NCI-H345 treated with DMSO at 0.1 percent for 48 hours (cell line): ENCODE measurements around the gene AFDN.
A peak's percentile ranks its signal among the peaks of the same experiment; 100 is the strongest.

ENCODE experiments used
- DNase-seq: peaks from one replicate; lab custom pipeline; 2025; ENCODE audit not compliant: unreplicated experiment; lab: John Stamatoyannopoulos, UW

AFDN gene, protein sequence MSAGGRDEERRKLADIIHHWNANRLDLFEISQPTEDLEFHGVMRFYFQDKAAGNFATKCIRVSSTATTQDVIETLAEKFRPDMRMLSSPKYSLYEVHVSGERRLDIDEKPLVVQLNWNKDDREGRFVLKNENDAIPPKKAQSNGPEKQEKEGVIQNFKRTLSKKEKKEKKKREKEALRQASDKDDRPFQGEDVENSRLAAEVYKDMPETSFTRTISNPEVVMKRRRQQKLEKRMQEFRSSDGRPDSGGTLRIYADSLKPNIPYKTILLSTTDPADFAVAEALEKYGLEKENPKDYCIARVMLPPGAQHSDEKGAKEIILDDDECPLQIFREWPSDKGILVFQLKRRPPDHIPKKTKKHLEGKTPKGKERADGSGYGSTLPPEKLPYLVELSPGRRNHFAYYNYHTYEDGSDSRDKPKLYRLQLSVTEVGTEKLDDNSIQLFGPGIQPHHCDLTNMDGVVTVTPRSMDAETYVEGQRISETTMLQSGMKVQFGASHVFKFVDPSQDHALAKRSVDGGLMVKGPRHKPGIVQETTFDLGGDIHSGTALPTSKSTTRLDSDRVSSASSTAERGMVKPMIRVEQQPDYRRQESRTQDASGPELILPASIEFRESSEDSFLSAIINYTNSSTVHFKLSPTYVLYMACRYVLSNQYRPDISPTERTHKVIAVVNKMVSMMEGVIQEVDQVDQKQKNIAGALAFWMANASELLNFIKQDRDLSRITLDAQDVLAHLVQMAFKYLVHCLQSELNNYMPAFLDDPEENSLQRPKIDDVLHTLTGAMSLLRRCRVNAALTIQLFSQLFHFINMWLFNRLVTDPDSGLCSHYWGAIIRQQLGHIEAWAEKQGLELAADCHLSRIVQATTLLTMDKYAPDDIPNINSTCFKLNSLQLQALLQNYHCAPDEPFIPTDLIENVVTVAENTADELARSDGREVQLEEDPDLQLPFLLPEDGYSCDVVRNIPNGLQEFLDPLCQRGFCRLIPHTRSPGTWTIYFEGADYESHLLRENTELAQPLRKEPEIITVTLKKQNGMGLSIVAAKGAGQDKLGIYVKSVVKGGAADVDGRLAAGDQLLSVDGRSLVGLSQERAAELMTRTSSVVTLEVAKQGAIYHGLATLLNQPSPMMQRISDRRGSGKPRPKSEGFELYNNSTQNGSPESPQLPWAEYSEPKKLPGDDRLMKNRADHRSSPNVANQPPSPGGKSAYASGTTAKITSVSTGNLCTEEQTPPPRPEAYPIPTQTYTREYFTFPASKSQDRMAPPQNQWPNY (N-terminal part only)

DNA sequence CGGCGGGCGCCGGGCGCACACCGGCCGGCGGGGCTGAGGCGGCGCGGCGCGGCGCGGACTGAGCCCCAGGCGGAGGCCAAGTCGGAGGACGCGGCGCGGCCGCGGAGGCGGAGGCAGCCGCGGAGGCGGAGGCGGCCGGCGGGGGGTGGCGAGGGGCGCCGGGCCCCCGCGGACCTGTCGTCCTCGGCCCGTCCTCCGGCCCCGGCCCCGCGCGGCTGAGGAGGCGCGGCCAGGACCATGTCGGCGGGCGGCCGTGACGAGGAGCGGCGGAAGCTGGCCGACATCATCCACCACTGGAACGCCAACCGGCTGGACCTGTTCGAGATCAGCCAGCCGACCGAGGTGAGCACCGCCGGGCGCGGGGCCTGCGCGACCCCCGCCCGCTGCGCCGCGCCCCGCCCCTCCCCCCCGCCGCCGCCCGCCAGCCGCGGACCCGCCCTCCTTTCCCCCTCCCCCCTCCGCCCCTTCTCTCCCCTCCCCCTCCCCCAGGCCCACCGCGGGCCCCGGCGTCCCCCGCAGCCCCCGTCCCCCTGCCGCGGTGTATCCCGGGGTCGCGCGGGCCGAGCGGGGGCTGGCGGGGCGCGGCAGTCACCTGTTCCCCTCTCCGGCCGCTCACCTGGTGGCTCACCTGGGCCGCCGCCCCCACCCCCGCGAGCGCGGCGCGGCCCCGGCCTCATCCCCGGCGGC is at the start of gene AFDN:
AFDN (plus strand) TSS at position 16 of the 687 bp plus-strand sequence; CDS start at position 238, 222 bp downstream.
- DNase-seq, result no peak

DNA sequence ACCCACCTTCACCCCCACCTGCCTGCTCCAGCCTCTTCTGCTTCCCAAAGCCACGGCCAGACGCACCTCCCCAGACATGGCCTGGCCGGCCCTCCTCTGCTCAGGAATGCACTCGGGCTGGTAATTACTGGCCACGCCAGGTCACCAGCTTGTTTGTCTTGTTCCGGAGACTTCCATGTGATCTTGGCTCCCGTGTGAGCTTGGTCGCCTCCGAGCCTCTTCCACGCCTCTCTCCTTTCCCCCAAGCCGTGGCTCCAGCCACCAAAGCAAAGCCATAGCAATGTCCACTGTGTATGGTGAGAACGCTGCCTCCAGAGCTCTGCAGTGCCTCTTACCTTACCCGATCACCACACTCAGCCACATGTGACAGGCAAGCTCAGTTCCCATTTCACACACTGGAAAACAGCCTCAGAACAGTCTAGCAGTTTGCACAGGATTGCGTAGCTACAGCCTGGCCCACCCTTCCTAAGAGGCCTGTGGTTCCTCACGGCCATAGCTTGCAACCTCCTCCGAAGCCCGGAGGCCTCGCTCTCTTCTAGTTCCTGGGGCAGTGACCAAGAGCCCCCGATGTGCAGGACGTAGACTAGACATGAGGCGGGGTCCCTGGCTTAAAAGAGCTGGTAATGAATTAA is 48.1 kb upstream of the AFDN start:
- no peak for DNase-seq

DNA sequence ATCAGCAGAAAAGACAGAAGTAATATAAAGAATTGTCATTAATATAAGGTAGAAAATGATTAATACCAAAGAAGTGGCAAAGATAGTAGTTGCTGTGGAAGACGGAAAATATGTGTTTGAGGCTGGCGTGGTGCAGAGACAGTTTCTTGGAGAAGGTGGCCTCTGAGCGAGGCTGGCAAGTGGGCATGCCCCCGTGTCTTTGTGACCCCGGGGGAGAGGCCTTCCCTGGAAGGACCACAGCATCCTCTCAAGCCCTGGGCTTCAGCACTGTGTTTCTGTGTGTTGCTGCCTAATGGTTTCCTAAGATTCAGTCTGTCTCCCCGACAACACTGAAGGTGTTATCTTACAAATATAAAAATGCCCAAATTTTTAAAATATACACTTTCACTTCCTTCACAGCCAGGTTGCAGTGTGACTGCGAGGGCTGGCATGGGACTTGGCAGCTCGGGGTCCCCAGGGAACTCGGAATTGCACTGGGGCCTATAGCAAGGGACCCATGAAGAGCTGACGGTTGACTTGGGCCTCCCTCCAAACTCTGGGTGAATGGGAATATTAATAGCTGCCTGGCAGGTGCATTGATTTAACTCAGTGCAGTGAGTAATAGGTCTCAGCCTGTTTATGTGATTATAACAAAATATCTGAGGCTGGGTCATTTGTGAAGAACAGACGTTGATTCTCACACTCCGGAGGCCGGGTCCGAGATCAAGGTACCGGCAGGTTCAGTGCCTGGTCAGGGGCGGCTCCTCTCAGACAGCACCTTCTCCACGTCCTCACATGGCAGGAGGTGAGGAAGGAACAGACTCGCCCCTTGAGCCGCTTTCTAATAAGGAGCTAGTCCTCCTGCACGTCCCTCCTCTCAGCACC is 47.4 kb upstream of the AFDN start:
- no peak for DNase-seq

DNA sequence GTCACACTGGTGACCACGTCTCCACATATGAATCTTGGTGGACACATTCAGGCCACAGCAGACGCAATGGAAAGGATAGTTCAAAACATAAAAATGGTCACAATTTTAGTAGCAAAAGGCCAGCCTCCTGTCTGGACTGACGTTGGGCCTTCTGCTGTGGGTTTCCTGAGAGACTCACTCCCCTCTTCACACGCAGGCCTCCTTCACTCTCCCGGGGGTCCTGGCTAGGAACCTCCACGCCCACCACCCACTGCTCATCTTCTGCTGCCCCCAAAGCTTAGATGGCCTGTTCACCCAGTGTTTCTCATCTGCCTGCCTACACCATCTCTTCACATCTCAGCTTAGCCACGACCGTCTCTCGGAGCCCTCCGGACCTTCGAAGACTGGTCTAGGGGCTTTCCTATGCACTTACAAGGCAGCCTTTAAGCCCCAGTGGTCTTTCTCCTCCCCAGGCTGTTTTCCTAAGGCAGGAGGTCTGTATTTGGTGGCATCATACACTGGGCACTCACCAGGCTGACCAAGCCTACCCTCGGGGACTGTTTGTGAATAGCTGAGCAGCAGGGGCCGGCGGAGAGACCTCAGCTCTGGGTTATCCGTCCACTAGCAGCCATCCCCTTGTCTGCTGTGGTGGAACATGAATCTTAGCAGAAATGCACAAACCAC is 46.6 kb upstream of the AFDN start:
- no peak for DNase-seq

DNA sequence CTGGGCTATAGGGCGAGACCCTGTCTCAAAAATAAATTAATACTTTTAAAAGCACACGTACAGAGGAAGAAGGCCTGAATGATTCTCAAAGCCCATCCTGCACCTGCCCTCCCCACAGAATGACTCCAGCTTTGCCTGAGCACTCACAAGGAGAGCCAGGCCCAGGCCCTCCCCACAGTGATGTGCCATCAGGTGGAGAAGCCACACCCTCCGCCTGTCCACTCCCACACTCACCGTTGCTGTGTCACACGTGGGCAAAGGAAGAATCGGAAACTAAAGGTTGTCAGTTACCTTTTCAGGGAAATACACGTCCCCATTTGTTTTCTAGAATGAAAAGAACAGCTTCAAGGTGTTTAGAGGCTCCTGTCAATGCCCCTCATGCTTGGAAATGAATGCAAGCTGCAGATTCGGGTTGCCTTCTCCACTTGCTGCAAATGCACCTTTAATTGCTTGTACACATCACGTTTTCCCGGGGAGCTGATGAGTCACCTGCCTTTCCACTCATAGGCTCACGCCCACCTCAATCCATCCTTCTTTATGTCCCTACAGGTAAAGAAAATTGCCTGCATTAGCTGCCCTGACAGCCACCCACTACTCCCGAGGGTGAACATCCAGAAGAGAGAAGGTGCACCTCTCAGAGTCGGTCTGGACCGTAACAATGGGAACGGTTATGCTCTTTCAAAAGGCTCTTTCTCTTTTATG is 45.5 kb upstream of the AFDN start:
- DNase-seq, result peak; percentile 58

DNA sequence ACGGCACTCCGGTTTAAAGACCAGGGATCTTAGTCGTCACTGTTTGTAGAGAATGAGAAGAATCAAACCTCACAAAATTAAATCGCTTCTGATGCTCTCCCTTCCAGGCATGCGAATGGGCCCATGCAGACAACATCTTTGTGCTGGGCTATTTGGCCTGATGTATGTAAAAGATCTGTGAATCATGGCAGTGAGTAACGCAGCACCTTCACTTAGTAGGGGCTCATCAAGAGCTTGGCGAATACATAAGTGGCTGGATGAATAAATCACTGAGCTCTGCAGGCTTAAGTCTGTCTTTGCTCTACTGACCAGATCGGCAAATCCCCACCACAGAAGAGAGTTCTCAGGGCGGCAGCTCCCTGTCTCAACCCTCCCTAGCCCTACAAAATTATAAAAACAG is 44.8 kb upstream of the AFDN start:
- DNase-seq, result no peak

DNA sequence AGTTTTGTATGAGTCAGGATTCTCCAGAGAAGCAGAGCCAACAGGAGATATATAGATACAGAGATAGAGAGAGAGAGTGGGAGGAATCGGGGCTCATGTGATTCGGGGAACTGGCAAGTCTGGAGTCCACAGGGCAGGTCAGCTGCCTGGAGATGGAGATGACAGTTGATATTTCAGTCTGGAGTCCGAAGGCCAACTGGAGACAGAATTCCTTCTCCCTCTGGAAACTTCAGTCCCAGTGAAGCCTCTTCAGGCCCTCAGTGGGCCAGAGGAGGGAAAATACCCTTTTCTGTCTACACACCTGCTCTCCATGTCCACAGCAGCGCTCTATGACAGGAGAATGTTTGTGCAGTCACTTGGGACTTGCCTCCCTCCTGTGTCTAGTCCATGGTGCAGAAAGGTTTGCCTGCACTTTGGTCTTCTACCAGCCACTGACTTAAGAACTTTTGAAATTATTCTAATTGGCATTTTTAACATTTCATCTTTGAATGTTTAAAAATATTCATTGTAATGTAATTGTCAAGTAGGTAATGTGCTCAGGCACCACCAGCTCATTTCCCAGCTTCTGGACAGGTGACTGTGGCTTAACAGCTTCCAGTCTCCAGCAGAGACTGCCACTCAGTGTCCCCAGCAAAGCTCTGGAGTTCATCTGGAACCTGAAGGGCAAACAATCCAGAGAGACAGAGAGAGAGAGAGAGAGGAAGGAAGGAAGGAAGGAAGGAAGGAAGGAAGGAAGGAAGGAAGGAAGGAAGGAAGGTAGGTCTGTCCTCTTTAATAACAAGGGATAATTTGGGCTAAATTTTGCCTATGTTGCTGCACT is 43.8 kb upstream of the AFDN start:
- no peak for DNase-seq

DNA sequence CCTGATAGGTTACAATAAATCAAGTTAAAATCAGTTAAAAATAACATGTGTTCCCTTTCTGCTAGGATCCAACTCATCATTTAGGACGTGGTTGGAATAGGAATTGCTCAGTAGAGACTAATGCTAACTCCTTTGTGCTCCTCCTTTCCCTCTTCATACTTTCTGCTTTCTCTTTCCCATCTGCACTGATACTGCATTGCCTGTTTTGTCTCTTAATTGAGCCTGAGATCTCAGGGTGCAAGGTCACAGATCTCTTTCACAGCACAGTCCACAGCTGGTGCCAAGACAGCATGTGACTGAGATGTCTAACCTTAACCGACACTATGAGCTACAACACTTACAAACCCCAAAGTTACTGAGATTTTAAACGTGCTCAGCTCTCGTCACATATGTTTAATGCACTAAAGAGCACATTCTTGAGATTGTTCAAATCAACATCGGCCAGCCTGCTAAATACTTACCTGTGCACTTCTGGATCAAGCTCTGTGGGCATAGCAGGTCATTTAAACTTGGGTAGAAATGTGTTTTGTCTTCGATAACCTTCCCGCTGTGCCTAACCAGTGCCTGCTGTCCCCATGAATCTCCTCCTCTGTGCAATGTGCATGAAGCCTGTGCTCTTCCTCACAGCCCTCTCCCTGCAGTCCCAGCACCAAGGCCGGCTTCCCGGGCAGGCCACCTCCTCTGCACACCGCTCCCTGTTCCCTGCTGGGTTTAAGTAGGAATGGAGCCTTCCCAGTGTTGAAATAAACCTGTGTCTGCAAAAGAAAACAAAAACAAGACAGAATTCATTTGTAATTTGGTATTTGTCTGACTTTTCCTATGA is 39.6 kb upstream of the AFDN start:
- DNase-seq, result no peak

DNA sequence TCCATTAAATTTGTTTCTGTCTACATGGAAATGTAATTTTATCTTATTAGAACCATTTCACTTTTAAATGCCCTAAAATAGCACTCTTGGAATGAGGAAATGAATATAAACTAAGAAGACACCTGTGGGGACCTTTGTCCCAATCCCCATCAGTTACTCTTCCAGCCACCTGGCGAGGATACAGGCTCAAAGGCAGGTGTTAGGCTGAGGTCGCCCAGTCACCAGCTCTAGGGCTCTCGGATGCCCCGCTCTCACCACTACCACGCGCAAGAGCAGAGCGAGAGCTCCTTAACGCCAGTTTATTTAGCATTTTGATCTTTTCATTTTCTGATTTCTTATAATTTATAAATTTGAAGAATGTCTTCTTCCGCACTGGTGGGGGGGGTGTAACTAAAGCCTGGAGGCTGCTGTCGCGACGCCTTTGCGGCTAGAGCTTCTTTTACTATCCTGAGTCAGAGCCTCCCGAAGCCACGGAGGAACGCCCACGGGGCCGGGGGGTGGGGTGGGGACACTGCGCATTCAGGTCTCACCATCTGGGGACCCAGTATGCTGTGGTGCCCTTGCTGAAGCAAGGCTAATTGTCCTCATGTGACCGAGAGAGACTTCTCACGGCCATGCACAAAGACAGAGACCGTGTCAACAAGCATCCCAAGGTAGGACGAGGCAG is 38.7 kb upstream of the AFDN start:
- DNase-seq, result no peak

DNA sequence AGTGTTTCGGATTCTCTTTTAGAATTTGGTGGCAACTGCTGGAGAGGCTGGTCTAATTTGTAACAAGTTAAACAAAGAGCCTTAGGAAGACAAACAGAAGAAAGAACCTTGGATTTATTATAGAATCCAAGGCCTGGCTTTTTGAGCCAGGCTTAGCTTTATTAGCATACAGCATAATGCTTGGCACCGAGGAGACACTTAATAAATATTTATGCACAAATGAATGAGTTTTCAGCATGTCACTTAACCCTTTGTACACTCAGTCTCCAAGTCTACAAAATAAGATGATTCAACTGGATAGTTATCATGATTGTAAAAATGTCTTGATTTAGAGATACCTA is 38.2 kb upstream of the AFDN start:
- DNase-seq, result no peak

DNA sequence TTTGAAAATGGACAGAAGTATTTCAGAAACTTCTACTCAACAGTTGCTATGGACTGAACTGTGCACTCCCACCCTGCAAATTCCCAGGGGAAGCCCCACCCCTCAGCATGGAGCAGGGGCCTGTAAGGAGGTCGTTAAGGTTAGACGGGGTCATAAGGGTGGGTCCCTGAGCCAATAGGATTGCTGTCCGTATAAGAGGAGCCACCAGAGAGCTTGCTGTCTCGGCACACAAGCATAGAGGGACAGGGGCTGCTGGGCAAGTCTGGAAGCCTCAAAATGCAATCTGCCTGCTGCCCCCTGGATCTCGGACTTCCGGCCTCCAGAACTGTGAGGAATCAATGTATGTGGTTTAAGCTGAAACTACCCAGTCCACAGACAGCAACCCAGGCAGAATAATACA is 37.4 kb upstream of the AFDN start:
- no peak for DNase-seq

DNA sequence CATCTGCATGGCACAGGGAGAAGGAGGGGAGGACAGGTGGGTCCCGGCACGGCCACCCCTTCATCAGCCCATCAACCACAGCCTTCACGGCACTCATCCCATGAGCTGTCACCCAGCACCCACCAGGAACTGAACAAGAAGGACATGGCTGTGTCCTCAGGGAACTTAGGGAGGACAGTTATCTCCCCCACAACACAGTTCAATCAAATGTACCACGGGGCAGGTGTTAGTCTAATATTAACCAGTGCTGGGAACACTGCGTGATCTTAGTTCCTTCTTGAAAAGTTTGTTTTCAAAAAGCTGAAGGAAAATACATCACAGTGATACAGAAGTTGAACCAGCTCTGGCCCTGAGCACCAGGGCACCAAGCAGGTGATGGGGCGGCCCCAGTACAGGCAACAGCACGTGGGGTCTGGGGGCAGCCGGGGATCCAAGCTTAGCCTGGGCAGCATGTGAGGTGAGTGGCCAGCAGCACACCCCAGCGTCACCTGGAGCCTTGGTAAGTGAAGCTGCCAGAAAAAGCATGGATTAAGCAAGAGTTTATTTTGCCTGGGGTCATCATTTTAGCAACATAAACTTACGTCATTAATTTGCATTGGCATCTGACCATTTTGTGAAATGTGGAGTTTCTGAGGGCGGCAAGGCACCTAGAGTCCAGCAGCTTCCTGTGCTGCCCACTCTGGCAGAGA is 35.5 kb upstream of the AFDN start:
- DNase-seq, result no peak

DNA sequence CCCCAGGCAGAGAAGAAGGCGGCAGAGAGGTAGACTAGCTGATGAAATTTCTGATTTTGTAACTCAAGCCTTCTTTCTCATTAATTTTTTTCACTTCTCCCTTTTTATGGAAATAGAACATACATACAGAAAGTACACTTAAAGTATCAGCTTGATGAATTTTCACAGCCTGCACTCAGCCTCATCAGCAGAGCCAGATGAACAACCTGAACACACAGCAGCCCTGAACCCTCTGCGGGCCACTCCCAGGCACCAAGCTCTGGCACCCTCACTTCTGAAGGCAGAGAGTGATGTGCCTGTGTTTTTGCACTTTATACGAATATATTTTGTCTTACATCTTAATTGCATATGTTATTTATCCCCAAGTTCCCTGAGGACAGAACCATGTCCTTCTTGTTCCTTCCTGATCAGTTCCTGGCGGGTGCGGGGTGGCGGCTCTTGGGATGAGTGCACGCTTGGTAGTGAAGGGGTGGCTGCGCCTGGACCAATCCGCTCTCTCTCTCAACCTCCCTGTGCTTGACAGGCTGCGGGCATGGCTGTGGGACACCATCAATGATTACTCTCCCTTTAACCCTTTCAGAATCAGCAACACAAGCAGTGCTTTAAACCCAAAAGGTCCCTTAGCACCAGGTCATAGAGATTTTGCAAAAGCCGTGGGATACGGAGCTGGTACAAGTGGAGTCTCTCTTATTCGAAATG is 34.8 kb upstream of the AFDN start:
- DNase-seq, result no peak

DNA sequence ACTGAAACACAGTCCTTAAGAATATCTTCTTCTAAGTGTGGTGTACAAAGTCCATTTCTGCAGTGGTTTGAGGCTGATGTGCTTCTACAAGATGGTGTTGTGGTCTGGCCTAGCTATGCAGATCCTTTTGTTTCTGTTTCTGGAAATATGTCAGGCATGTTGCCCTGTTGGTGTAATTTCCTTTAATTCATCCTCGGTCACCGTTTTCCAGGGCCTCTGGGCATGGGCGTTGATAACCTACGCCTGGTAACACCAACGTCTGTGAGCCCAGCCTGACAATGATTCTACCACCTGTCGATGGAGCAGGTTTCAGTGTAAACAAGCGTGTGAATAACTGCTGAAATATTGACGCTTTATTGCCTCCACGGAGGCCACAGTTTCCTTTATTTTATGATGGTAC is 33.3 kb upstream of the AFDN start:
- DNase-seq, result peak; percentile 19
